ENCODE measurements around the gene CACNG7.

Gene CACNG7

DNA sequence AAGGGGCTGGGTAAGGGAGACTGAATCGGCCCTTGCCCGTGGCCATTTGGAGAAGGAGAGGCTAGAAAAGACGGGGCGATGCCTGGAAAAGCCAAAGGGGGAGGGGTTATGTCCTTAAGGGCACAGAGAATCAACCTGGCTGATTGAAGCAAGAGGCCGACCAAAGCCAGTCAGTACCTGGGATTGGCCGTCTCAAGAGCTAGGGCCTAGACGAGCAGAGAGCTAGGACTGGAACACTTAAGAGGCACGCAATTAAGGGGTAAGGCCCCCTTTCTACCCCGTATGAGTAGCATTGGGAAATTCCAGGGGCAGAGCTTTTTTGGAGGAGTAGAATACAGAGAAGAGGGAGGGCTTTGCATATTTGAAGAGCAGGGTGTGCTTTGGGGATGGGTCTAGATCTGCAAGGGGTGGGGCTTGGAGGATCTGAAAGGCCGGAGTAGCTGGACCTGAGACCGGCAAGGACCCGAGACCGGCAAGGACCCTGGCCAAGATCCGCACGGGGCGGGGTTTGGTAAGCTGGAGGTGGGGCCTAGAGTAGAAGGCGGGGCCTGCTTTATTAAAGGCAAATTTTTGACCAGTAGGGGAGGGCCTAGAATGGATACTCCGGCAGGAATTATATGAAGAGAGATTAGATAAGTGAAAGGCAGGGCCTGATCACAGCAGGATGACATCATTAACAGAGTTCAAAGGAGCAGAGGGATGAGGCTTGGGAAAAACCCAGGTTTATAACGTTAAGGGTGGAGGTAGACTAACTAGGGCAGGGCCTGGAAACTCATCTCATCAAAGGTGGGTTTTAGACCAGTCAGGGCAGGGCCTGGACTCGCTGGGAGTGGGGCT is 71.7 kb downstream of the CACNG7 start:
- H3K4me3 ChIP-seq (ENCODE audit: insufficient read depth, low read depth, low read length, poor library complexity, severe bottlenecking), result no peak overlapping the region
- no peak overlapping the region for H3K27ac ChIP-seq (ENCODE audit: insufficient read depth, low read length, poor library complexity, severe bottlenecking)
- H3K9me3 ChIP-seq (ENCODE audit: control insufficient read depth, low read length), result no peaks in the 10 kb centered on the region
- DNase-seq, result no peak
- H3K27me3 ChIP-seq (replicated peaks; ENCODE audit: control insufficient read depth, insufficient read depth, low read length, poor library complexity, severe bottlenecking), result peaks cover 38% of the 10 kb centered on the region
- peaks cover 24% of the 10 kb centered on the region for H3K4me1 ChIP-seq (ENCODE audit: control insufficient read depth, insufficient read depth, low read length, poor library complexity, severe bottlenecking)
- H3K36me3 ChIP-seq (ENCODE audit: control insufficient read depth, insufficient read depth, low read length), result no peaks in the 10 kb centered on the region

DNA sequence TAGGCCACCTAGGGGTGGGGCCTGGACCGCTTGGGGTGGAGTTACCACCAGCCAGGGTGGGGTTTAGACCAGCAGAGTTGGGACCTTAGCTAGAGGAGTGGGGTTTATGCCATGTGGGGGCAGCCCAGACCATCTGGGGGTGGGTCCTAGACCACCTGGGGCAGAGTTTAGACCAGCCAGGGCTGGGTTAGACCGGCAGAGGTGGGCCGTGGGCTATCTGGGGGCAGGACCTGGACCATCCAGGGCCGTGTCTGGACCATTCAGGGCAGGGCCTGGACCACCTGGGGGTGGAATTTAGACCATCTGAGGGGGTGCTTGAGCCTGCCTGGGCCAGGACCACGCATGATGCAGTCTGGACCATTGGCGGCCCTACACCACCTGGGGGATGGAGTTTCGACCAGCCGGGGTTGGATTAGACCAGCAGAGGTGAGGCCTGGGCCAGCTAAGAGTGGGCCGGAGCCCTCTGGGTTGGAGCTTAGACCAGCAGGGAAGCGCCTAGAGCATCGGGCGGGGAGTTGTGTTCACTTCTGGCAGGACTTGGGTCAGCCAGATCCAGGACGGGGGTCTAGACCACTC is 72.4 kb downstream of the CACNG7 start:
- no peaks in the 10 kb centered on the region for H3K9me3 ChIP-seq (ENCODE audit: control insufficient read depth, low read length)
- H3K36me3 ChIP-seq (ENCODE audit: control insufficient read depth, insufficient read depth, low read length), result no peaks in the 10 kb centered on the region
- H3K4me3 ChIP-seq (ENCODE audit: insufficient read depth, low read depth, low read length, poor library complexity, severe bottlenecking), result no peak overlapping the region
- H3K27me3 ChIP-seq (replicated peaks; ENCODE audit: control insufficient read depth, insufficient read depth, low read length, poor library complexity, severe bottlenecking), result peaks cover 38% of the 10 kb centered on the region
- H3K27ac ChIP-seq (ENCODE audit: insufficient read depth, low read length, poor library complexity, severe bottlenecking), result no peak overlapping the region
- no peak for DNase-seq
- H3K4me1 ChIP-seq (ENCODE audit: control insufficient read depth, insufficient read depth, low read length, poor library complexity, severe bottlenecking), result peaks cover 24% of the 10 kb centered on the region

DNA sequence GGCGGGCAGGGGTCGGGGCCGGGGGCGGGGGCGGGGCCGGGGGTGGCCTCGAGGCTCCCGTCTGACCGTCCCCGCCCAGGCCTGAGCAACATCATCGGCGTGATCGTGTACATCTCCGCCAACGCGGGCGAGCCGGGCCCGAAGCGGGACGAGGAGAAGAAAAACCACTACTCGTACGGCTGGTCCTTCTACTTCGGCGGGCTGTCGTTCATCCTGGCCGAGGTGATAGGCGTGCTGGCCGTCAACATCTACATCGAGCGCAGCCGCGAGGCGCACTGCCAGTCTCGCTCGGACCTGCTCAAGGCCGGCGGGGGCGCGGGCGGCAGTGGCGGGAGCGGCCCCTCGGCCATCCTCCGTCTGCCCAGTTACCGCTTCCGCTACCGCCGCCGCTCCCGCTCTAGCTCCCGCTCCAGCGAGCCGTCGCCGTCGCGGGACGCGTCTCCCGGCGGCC is 72.9 kb downstream of the CACNG7 start:
- Histone ChIP-seq H3K27me3 (replicated peaks; ENCODE audit: control insufficient read depth, insufficient read depth, low read length, poor library complexity, severe bottlenecking) (peaks cover 38% of the 10 kb centered on the region), H3K9me3 (ENCODE audit: control insufficient read depth, low read length) (no peaks in the 10 kb centered on the region), H3K4me1 (ENCODE audit: control insufficient read depth, insufficient read depth, low read length, poor library complexity, severe bottlenecking) (peaks cover 24% of the 10 kb centered on the region), H3K27ac (ENCODE audit: insufficient read depth, low read length, poor library complexity, severe bottlenecking) (no peak overlapping the region), H3K4me3 (ENCODE audit: insufficient read depth, low read depth, low read length, poor library complexity, severe bottlenecking) (peak overlapping the region; percentile 37), H3K36me3 (ENCODE audit: control insufficient read depth, insufficient read depth, low read length) (no peaks in the 10 kb centered on the region)
- no peak for DNase-seq

DNA sequence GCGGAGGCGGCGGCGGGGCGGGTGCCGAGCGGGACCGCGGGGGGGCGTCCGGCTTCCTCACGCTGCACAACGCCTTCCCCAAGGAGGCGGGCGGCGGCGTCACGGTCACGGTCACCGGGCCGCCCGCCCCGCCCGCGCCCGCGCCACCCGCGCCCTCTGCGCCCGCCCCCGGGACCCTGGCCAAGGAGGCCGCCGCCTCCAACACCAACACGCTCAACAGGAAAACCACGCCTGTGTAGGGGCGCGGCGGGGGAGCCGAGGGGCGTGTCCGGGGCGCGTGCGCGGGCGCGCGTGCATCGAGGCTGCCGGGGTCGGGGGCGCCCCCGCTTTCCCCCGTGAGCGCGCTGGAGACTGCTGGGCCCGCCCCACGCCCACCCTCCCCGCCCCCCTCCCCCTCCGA is 73.5 kb downstream of the CACNG7 start:
- Histone ChIP-seq H3K4me3 (ENCODE audit: insufficient read depth, low read depth, low read length, poor library complexity, severe bottlenecking) (no peak overlapping the region), H3K27ac (ENCODE audit: insufficient read depth, low read length, poor library complexity, severe bottlenecking) (no peak overlapping the region), H3K27me3 (replicated peaks; ENCODE audit: control insufficient read depth, insufficient read depth, low read length, poor library complexity, severe bottlenecking) (peaks cover 36% of the 10 kb centered on the region), H3K36me3 (ENCODE audit: control insufficient read depth, insufficient read depth, low read length) (no peaks in the 10 kb centered on the region), H3K4me1 (ENCODE audit: control insufficient read depth, insufficient read depth, low read length, poor library complexity, severe bottlenecking) (peaks cover 21% of the 10 kb centered on the region), H3K9me3 (ENCODE audit: control insufficient read depth, low read length) (no peaks in the 10 kb centered on the region)
- no peak for DNase-seq

DNA sequence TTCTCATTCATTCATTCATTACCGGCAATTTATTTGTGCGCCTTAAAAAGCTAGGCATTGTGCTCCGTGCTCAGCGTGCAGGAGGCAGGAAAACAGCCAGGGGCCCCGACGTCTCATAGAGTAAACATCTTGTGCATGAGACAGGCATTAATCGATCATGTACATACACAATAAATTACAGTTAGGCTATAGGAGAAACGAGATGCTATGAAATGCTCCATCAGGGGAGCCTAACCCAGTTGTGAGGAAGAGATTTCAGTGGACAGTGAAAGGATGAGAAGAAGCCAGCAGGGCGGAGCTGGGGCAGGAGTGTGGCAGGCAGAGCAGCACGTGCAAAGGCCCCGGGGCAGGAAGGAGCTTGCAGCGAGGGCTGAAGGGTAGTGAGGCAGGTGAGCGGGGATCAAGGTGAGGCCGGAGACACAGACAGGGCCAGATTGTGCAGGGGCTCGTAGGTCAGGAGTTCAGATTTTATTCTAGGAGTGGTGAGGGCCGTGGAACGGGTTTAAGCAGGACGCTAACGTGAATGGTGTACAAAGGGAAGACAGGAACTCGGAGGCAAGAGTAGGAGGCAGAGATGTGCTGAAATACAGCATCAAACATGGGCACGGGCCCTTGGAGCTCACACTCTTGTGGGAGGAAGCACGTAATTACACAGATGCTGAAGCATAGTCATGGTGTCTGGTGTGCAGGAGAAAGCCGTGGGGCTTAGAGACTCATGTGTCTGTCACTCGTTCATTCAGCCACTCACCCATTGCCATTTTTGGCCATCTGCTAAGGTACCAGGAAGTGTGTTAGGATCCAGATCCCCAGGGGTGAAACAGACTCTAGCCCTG is 74.6 kb downstream of the CACNG7 start:
- H3K4me3 ChIP-seq (ENCODE audit: insufficient read depth, low read depth, low read length, poor library complexity, severe bottlenecking), result no peak overlapping the region
- DNase-seq, result no peak
- peaks cover 13% of the 10 kb centered on the region for H3K4me1 ChIP-seq (ENCODE audit: control insufficient read depth, insufficient read depth, low read length, poor library complexity, severe bottlenecking)
- no peaks in the 10 kb centered on the region for H3K36me3 ChIP-seq (ENCODE audit: control insufficient read depth, insufficient read depth, low read length)
- H3K27ac ChIP-seq (ENCODE audit: insufficient read depth, low read length, poor library complexity, severe bottlenecking), result no peak overlapping the region
- H3K9me3 ChIP-seq (ENCODE audit: control insufficient read depth, low read length), result no peaks in the 10 kb centered on the region
- peaks cover 27% of the 10 kb centered on the region for H3K27me3 ChIP-seq (replicated peaks; ENCODE audit: control insufficient read depth, insufficient read depth, low read length, poor library complexity, severe bottlenecking)

DNA sequence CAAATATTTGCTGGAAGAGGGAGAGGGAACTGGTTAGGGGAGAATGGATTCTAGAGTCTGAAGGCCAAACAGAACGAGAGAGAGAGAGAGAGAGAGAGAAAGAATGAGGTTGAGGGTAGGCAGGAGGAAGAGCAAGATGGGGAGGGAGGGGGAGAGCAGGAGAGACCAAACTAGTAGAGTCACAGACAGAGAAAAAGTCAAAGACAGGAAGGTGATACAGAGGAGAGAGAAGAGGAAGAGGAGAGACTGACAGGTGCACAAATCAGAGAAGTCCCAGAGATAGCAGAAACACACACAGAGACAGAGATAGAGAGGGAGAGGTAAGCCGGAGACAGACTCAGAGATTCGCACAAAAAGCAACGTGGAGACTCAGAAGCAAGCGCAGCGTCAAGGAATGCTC is 76.8 kb downstream of the CACNG7 start:
- Histone ChIP-seq H3K9me3 (ENCODE audit: control insufficient read depth, low read length) (no peaks in the 10 kb centered on the region), H3K36me3 (ENCODE audit: control insufficient read depth, insufficient read depth, low read length) (no peaks in the 10 kb centered on the region), H3K27ac (ENCODE audit: insufficient read depth, low read length, poor library complexity, severe bottlenecking) (no peak overlapping the region), H3K4me1 (ENCODE audit: control insufficient read depth, insufficient read depth, low read length, poor library complexity, severe bottlenecking) (peaks cover 4% of the 10 kb centered on the region), H3K4me3 (ENCODE audit: insufficient read depth, low read depth, low read length, poor library complexity, severe bottlenecking) (no peak overlapping the region), H3K27me3 (replicated peaks; ENCODE audit: control insufficient read depth, insufficient read depth, low read length, poor library complexity, severe bottlenecking) (peaks cover 9% of the 10 kb centered on the region)
- DNase-seq, result no peak

DNA sequence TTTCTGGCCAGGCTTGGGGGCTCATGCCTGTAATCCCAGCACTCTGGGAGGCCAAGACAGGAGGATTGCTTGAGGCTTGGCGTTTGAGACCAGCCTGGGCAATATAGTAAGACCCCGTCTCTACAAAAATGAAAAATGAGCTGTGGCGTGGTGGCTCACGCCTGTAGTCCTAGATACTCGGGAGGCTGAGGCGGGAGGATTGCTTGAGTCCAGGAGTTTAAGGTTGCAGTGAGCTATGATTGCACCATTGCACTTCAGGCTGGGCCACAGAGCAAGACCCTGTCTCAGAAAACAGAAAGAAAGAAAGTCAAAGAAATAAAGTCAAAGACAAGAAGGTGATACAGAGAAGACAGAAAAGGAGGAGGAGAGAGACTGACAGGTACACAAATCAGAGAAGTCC is 79.9 kb downstream of the CACNG7 start:
- Histone ChIP-seq H3K9me3 (ENCODE audit: control insufficient read depth, low read length) (no peaks in the 10 kb centered on the region), H3K27me3 (replicated peaks; ENCODE audit: control insufficient read depth, insufficient read depth, low read length, poor library complexity, severe bottlenecking) (peaks cover 20% of the 10 kb centered on the region), H3K4me1 (ENCODE audit: control insufficient read depth, insufficient read depth, low read length, poor library complexity, severe bottlenecking) (no peaks in the 10 kb centered on the region), H3K27ac (ENCODE audit: insufficient read depth, low read length, poor library complexity, severe bottlenecking) (no peak overlapping the region), H3K36me3 (ENCODE audit: control insufficient read depth, insufficient read depth, low read length) (no peaks in the 10 kb centered on the region), H3K4me3 (ENCODE audit: insufficient read depth, low read depth, low read length, poor library complexity, severe bottlenecking) (no peak overlapping the region)
- DNase-seq, result no peak

DNA sequence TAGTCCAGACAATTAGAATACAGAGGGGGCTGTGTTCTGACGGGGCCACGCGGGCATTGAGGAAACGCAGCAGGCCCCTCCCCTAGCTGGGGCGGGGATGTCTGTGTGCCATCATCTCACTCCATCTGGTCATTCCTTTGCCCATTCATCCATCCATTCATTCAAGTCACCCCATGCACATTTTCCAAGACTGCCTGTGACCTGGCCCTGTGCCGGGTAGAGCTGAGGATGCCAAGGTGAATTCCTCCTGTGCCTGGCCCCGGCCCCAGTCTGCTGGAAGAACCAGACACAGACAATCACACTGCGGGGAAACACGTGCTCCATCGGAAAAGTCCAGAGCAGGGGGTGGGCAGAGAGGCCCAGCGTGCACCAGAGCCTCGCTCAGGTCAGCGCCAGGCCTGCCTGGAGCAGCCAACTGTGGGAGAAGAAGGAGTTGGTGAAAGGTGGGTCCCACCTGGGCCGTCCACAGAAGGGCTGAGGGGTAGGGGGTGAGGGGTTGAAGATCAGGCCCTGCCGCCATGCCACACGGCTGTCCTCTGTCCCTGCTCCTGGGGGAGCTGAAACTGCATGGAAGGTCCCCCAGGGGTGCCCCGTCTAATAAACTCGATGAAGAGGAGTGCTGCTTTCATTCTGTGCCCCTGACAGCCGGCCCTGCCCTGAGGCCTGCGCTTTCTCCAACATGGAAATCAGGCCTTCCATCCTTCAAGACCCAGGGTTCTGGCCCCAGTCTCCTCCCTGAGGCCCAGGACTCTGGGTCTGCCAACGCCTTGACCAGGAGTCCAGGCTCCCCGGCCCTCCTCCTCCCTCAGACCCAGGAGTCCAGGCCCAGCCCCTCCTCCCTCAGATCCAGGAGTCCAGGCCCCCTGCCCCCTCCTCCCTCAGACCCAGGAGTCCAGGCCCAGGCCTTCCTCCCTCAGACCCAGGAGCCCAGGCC is 80.8 kb downstream of the CACNG7 start:
- DNase-seq, result no peak
- Histone ChIP-seq H3K27me3 (replicated peaks; ENCODE audit: control insufficient read depth, insufficient read depth, low read length, poor library complexity, severe bottlenecking) (peaks cover 20% of the 10 kb centered on the region), H3K9me3 (ENCODE audit: control insufficient read depth, low read length) (no peaks in the 10 kb centered on the region), H3K4me3 (ENCODE audit: insufficient read depth, low read depth, low read length, poor library complexity, severe bottlenecking) (no peak overlapping the region), H3K4me1 (ENCODE audit: control insufficient read depth, insufficient read depth, low read length, poor library complexity, severe bottlenecking) (no peaks in the 10 kb centered on the region), H3K36me3 (ENCODE audit: control insufficient read depth, insufficient read depth, low read length) (no peaks in the 10 kb centered on the region), H3K27ac (ENCODE audit: insufficient read depth, low read length, poor library complexity, severe bottlenecking) (no peak overlapping the region)

DNA sequence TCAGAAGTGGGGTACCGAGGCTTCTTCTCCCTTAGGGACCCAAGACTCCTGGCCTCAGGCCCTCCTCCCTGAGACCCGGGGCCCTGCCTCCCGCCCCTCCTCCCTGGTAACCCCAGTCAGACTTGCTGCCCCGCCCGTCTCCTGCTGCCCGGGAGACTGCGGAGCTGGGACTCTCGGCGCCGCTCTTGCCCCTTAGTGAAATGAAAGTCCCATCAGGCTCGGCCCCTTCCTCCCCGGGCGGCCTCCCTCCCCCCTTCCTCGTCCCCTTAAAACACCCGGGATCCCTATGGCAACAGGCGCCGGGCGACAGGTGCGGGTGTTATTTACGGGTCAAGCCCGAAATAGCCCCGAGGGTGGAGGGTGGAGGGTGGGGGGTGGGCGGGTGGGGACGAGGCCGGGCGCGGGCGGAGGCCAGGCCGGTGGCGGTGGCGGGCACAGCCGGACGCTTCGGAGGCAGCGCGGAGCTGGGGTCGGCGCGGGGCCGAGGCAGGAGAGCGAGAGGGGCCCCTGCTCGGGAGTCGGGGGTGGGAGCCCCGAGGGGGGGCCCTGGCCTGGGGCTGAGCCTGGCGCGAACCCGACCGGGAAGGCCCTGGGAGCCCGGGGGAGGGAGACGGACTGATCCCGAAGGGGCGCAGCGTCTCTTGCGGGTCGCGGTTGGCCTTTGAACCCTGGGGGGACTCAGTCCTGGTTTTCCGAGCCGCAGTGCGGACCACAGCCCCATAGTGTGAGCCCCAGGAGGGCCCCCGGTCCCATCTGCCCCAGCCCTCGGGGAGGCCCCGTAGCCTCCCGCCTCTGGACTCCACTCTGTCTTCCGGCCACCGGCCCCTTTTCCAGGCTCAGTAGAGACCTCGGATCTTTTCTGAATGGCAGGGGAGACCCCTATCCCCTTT is 82.4 kb downstream of the CACNG7 start, which contains the start of gene CACNG6:
Gene CACNG6 (plus strand): TSS at position 414 of the 890 bp plus-strand sequence. CDS start 1,241 bp downstream, outside the sequence.
- Histone ChIP-seq H3K4me1 (ENCODE audit: control insufficient read depth, insufficient read depth, low read length, poor library complexity, severe bottlenecking) (no peaks in the 10 kb centered on the region), H3K4me3 (ENCODE audit: insufficient read depth, low read depth, low read length, poor library complexity, severe bottlenecking) (no peak within 1 kb of the TSS), H3K36me3 (ENCODE audit: control insufficient read depth, insufficient read depth, low read length) (no peaks in the 10 kb centered on the region), H3K9me3 (ENCODE audit: control insufficient read depth, low read length) (no peaks in the 10 kb centered on the region), H3K27me3 (replicated peaks; ENCODE audit: control insufficient read depth, insufficient read depth, low read length, poor library complexity, severe bottlenecking) (peaks cover 20% of the 10 kb centered on the region), H3K27ac (ENCODE audit: insufficient read depth, low read length, poor library complexity, severe bottlenecking) (no peak within 1 kb of the TSS)
- no peak for DNase-seq

Measured in effector memory CD4-positive, alpha-beta T cell (primary cell).